Large intestine (tissue), 3 donors: ENCODE data around the gene NINJ2. TPM values are rescaled to one million over a fixed set of nuclear protein-coding genes. Genes with fewer than 3 reads are reported as not detected.

Experiments
- DNase-seq, 2 donors: peaks; one replicate each; pipeline versions ENCODE4 v3.0.0 to v3.0.0-alpha.2; 2013
- H3K27ac ChIP-seq: one replicate; pipeline ENCODE4 v1.5.1; 2013; ENCODE audit warnings: low read length
- H3K27me3 ChIP-seq: 2 replicates; pipeline ENCODE4 v1.6.1; 2013; ENCODE audit warnings: low read length; ENCODE audit not compliant: control insufficient read depth, insufficient read depth
- H3K36me3 ChIP-seq: 2 replicates; pipeline ENCODE4 v1.6.1; 2013; ENCODE audit warnings: low read length; ENCODE audit not compliant: control insufficient read depth, insufficient read depth
- H3K4me1 ChIP-seq: one replicate; pipeline ENCODE4 v1.6.1; 2013; ENCODE audit warnings: low read length; ENCODE audit not compliant: control insufficient read depth, insufficient read depth
- H3K4me3 ChIP-seq: one replicate; pipeline ENCODE4 v1.5.1; 2013; ENCODE audit warnings: low read length
- H3K9me3 ChIP-seq: one replicate; pipeline ENCODE4 v1.6.1; 2013; ENCODE audit warnings: mild to moderate bottlenecking, low read depth, low read length, moderate library complexity; ENCODE audit not compliant: control insufficient read depth
- WGBS: methylation state at CpG from one replicate; pipeline ENCODE4 v1.1.5; 2013; ENCODE audit warnings: low lambda C conversion rate; ENCODE audit not compliant: insufficient coverage; 5-methylcytosine and 5-hydroxymethylcytosine counted together
- polyA plus RNA-seq: library from polyadenylated mRNA; unstranded; fragments of 120-200 nt; gene quantifications from one replicate; pipeline ENCODE4 v1.2.1, GENCODE V29; 2013

The NINJ2 gene
- polyA plus RNA-seq, 1 donor, result 2.8 TPM

- Histone ChIP-seq H3K36me3 (no peaks in the 10 kb centered on the region), H3K27me3 (no peaks in the 10 kb centered on the region), H3K4me1 (no peaks in the 10 kb centered on the region), H3K9me3 (no peaks in the 10 kb centered on the region), H3K27ac (no peak overlapping the region), H3K4me3 (no peak overlapping the region)
- WGBS, result 100% methylated on average over 2 of the region's 12 CpGs
- DNase-seq, result no peak
Observed at GRCh38 chr12:614411-614970, 48.8 kb downstream of the NINJ2 start.

GRCh38 chr12:613996-614395 lies 49.2 kb downstream of the NINJ2 start:
- Histone ChIP-seq H3K4me3 (no peak overlapping the region), H3K4me1 (no peaks in the 10 kb centered on the region)
- DNase-seq, result no peak

GRCh38 chr12:612886-613285 lies 50.4 kb downstream of the NINJ2 start:
- Histone ChIP-seq H3K27me3 (no peaks in the 10 kb centered on the region), H3K9me3 (no peaks in the 10 kb centered on the region), H3K4me3 (no peak overlapping the region), H3K36me3 (no peaks in the 10 kb centered on the region), H3K4me1 (no peaks in the 10 kb centered on the region), H3K27ac (no peak overlapping the region)
- no peak for DNase-seq
- no CpG with 5 or more reads among the region's 4 CpGs for WGBS

More at GRCh38 chr12:613996-614395, 49.2 kb downstream of the NINJ2 start:
- H3K36me3 ChIP-seq, result no peaks in the 10 kb centered on the region
- no peaks in the 10 kb centered on the region for H3K9me3 ChIP-seq
- no peaks in the 10 kb centered on the region for H3K27me3 ChIP-seq
- WGBS, result no CpG with 5 or more reads among the region's 5 CpGs
- H3K27ac ChIP-seq, result no peak overlapping the region

GRCh38 chr12:612293-612692 lies 51.0 kb downstream of the NINJ2 start:
- no peak for DNase-seq
- Histone ChIP-seq H3K4me3 (no peak overlapping the region), H3K36me3 (no peaks in the 10 kb centered on the region), H3K27me3 (no peaks in the 10 kb centered on the region), H3K4me1 (no peaks in the 10 kb centered on the region), H3K27ac (no peak overlapping the region), H3K9me3 (no peaks in the 10 kb centered on the region)
- no CpG with 5 or more reads among the region's 7 CpGs for WGBS

- Histone ChIP-seq H3K4me1 (no peaks in the 10 kb centered on the region), H3K27ac (no peak overlapping the region), H3K27me3 (no peaks in the 10 kb centered on the region), H3K9me3 (no peaks in the 10 kb centered on the region), H3K36me3 (no peaks in the 10 kb centered on the region), H3K4me3 (no peak overlapping the region)
- DNase-seq, result no peak
- WGBS, result no CpG with 5 or more reads among the region's 3 CpGs
Observed at GRCh38 chr12:611721-612120, 51.5 kb downstream of the NINJ2 start.

- H3K4me1 ChIP-seq, result no peaks in the 10 kb centered on the region
- H3K9me3 ChIP-seq, result no peaks in the 10 kb centered on the region
- no peak for DNase-seq
- no peaks in the 10 kb centered on the region for H3K36me3 ChIP-seq
- no peak overlapping the region for H3K4me3 ChIP-seq
- WGBS, result no CpG with 5 or more reads among the region's 58 CpGs
- no peak overlapping the region for H3K27ac ChIP-seq
- no peaks in the 10 kb centered on the region for H3K27me3 ChIP-seq
Observed at GRCh38 chr12:608921-609320, 54.3 kb downstream of the NINJ2 start.

GRCh38 chr12:608413-608812 lies 54.8 kb downstream of the NINJ2 start:
- WGBS, result no CpG with 5 or more reads among the region's 3 CpGs
- Histone ChIP-seq H3K4me3 (no peak overlapping the region), H3K27me3 (no peaks in the 10 kb centered on the region), H3K36me3 (no peaks in the 10 kb centered on the region), H3K9me3 (no peaks in the 10 kb centered on the region), H3K4me1 (no peaks in the 10 kb centered on the region), H3K27ac (no peak overlapping the region)
- no peak for DNase-seq

- H3K4me3 ChIP-seq, result no peak overlapping the region
- H3K9me3 ChIP-seq, result no peaks in the 10 kb centered on the region
- H3K4me1 ChIP-seq, result no peaks in the 10 kb centered on the region
- H3K27me3 ChIP-seq, result no peaks in the 10 kb centered on the region
- peak in 1 of 2 donors; percentile 12 for DNase-seq
- WGBS, result no CpG with 5 or more reads among the region's 5 CpGs
- no peaks in the 10 kb centered on the region for H3K36me3 ChIP-seq
- H3K27ac ChIP-seq, result no peak overlapping the region
Observed at GRCh38 chr12:607541-608001, 55.7 kb downstream of the NINJ2 start.

GRCh38 chr12:604956-605355 lies 58.3 kb downstream of the NINJ2 start:
- Histone ChIP-seq H3K4me3 (no peak overlapping the region), H3K4me1 (no peaks in the 10 kb centered on the region), H3K27me3 (no peaks in the 10 kb centered on the region), H3K9me3 (no peaks in the 10 kb centered on the region), H3K36me3 (no peaks in the 10 kb centered on the region), H3K27ac (no peak overlapping the region)
- DNase-seq, result no peak
- no CpG with 5 or more reads among the region's 7 CpGs for WGBS

GRCh38 chr12:602700-603068 lies 60.6 kb downstream of the NINJ2 start:
- no peaks in the 10 kb centered on the region for H3K27me3 ChIP-seq
- H3K9me3 ChIP-seq, result no peaks in the 10 kb centered on the region
- no peaks in the 10 kb centered on the region for H3K4me1 ChIP-seq
- no peak for DNase-seq
- H3K27ac ChIP-seq, result no peak overlapping the region
- H3K36me3 ChIP-seq, result no peaks in the 10 kb centered on the region
- no peak overlapping the region for H3K4me3 ChIP-seq

GRCh38 chr12:601976-602699 lies 61.1 kb downstream of the NINJ2 start:
- WGBS, result 89% methylated on average over 3 of the region's 7 CpGs
- no peaks in the 10 kb centered on the region for H3K4me1 ChIP-seq
- H3K27ac ChIP-seq, result no peak overlapping the region
- no peaks in the 10 kb centered on the region for H3K9me3 ChIP-seq
- H3K36me3 ChIP-seq, result no peaks in the 10 kb centered on the region
- H3K4me3 ChIP-seq, result no peak overlapping the region
- no peaks in the 10 kb centered on the region for H3K27me3 ChIP-seq
- DNase-seq, result no peak
